OCI-LY3 (cell line): ENCODE measurements around the gene SHROOM4.

Experiments
- H2AFZ ChIP-seq: fragments of 200-600, 300-600 bp; shearing (Covaris generic); 2 replicates; pipeline ENCODE4 v1.6.0; 2014; ENCODE audit warnings: antibody characterized with exemption, low read depth, low read length
- H3K27ac ChIP-seq: fragments of 200-600, 300-600 bp; sonication (generic); 2 replicates; pipeline ENCODE4 v1.5.1; 2014; ENCODE audit warnings: mild to moderate bottlenecking, low read length, moderate library complexity, mixed read lengths
- H3K27me3 ChIP-seq: fragments of 200-600, 300-600 bp; sonication (generic); 2 replicates; pipeline ENCODE4 v1.6.1; 2014; ENCODE audit warnings: low read depth, low read length, mixed read lengths
- H3K36me3 ChIP-seq: fragments of 200-600, 300-600 bp; sonication (generic); replicated peaks from 2 replicates; pipeline ENCODE3; 2014; ENCODE audit warnings: low read depth, low read length, mixed read lengths
- H3K4me1 ChIP-seq: fragments of 300-600, 200-600 bp; sonication (generic); 2 replicates; pipeline ENCODE4 v1.6.1; 2014; ENCODE audit warnings: low read length, mixed read lengths
- H3K4me2 ChIP-seq: fragments of 200-600, 300-600 bp; sonication (generic); 2 replicates; pipeline ENCODE4 v1.6.1; 2014; ENCODE audit warnings: low read length, mixed read lengths
- H3K4me3 ChIP-seq: fragments of 300-600, 200-600 bp; sonication (generic); 2 replicates; pipeline ENCODE4 v1.5.1; 2014; ENCODE audit warnings: antibody characterized with exemption, mild to moderate bottlenecking, low read length, moderate library complexity
- H3K79me2 ChIP-seq: fragments of 300-600, 200-600 bp; shearing (Covaris generic); 2 replicates; pipeline ENCODE4 v1.6.1; 2014; ENCODE audit warnings: mild to moderate bottlenecking, low read length, mixed read lengths
- H3K9ac ChIP-seq: fragments of 300-600, 200-600 bp; shearing (Covaris generic); 2 replicates; pipeline ENCODE4 v1.6.0; 2014; ENCODE audit warnings: mild to moderate bottlenecking, low read length, moderate library complexity
- H3K9me3 ChIP-seq: fragments of 200-600, 300-600 bp; shearing (Covaris generic); 2 replicates; pipeline ENCODE4 v1.6.1; 2014; ENCODE audit warnings: low read length, mixed read lengths; ENCODE audit not compliant: insufficient read depth
- H4K20me1 ChIP-seq: fragments of 200-600, 300-600 bp; sonication (generic); 2 replicates; pipeline ENCODE4 v1.6.1; 2016; ENCODE audit warnings: low read length, mixed read lengths; ENCODE audit not compliant: insufficient read depth
- CTCF ChIP-seq: fragments of 200-600, 300-600 bp; sonication (generic); IDR thresholded peaks from 2 replicates; pipeline ENCODE4 v1.5.1; 2014; ENCODE audit warnings: antibody characterized with exemption, low read length, low read depth
- EZH2phosphoT487 ChIP-seq: fragments of 200-600 bp; shearing (Covaris generic); IDR thresholded peaks from 2 replicates; pipeline ENCODE4 v1.6.1; 2018; ENCODE audit warnings: antibody characterized with exemption, mixed run types, low read depth

The SHROOM4 gene

GRCh38 chrX:50635162-50635561 is 178.8 kb downstream of the SHROOM4 start:
- TF ChIP-seq CTCF (no peak), EZH2phosphoT487 (no peak)
- no peaks in the 10 kb centered on the region for H3K36me3 ChIP-seq
- H3K4me2 ChIP-seq = no peak overlapping the region
- no peaks in the 10 kb centered on the region for H3K4me1 ChIP-seq
- H2AFZ ChIP-seq = no peak overlapping the region
- no peaks in the 10 kb centered on the region for H4K20me1 ChIP-seq
- no peaks in the 10 kb centered on the region for H3K9me3 ChIP-seq
- H3K27me3 ChIP-seq = no peaks in the 10 kb centered on the region
- no peak overlapping the region for H3K27ac ChIP-seq
- no peak overlapping the region for H3K4me3 ChIP-seq
- no peaks in the 10 kb centered on the region for H3K79me2 ChIP-seq
- H3K9ac ChIP-seq = no peak overlapping the region

GRCh38 chrX:50629774-50630173 is 184.2 kb downstream of the SHROOM4 start:
- H3K36me3 ChIP-seq = no peaks in the 10 kb centered on the region
- H3K4me3 ChIP-seq = no peak overlapping the region
- no peaks in the 10 kb centered on the region for H3K27me3 ChIP-seq
- no peak overlapping the region for H2AFZ ChIP-seq
- H3K9me3 ChIP-seq = no peaks in the 10 kb centered on the region
- TF ChIP-seq CTCF (no peak), EZH2phosphoT487 (no peak)
- H4K20me1 ChIP-seq = no peaks in the 10 kb centered on the region
- H3K4me1 ChIP-seq = no peaks in the 10 kb centered on the region
- no peak overlapping the region for H3K4me2 ChIP-seq
- no peak overlapping the region for H3K9ac ChIP-seq
- H3K79me2 ChIP-seq = no peaks in the 10 kb centered on the region
- H3K27ac ChIP-seq = no peak overlapping the region

GRCh38 chrX:50627696-50628095 is 186.3 kb downstream of the SHROOM4 start:
- Histone ChIP-seq H3K9ac (no peak overlapping the region), H3K36me3 (no peaks in the 10 kb centered on the region), H2AFZ (no peak overlapping the region), H3K4me1 (no peaks in the 10 kb centered on the region), H3K4me3 (no peak overlapping the region), H3K9me3 (no peaks in the 10 kb centered on the region), H4K20me1 (no peaks in the 10 kb centered on the region), H3K27me3 (no peaks in the 10 kb centered on the region), H3K27ac (no peak overlapping the region), H3K79me2 (no peaks in the 10 kb centered on the region), H3K4me2 (no peak overlapping the region)
- TF ChIP-seq CTCF = no peak
- no peak for TF ChIP-seq EZH2phosphoT487

GRCh38 chrX:50626432-50626831 is 187.6 kb downstream of the SHROOM4 start:
- TF ChIP-seq CTCF (no peak), EZH2phosphoT487 (no peak)
- H3K27me3 ChIP-seq = no peaks in the 10 kb centered on the region
- no peak overlapping the region for H2AFZ ChIP-seq
- no peaks in the 10 kb centered on the region for H4K20me1 ChIP-seq
- no peaks in the 10 kb centered on the region for H3K9me3 ChIP-seq
- no peak overlapping the region for H3K27ac ChIP-seq
- H3K4me3 ChIP-seq = no peak overlapping the region
- H3K36me3 ChIP-seq = no peaks in the 10 kb centered on the region
- H3K4me2 ChIP-seq = no peak overlapping the region
- no peaks in the 10 kb centered on the region for H3K4me1 ChIP-seq
- no peaks in the 10 kb centered on the region for H3K79me2 ChIP-seq
- no peak overlapping the region for H3K9ac ChIP-seq
